Measurements from ENCODE around the gene KRT81.

KRT81 gene

DNA sequence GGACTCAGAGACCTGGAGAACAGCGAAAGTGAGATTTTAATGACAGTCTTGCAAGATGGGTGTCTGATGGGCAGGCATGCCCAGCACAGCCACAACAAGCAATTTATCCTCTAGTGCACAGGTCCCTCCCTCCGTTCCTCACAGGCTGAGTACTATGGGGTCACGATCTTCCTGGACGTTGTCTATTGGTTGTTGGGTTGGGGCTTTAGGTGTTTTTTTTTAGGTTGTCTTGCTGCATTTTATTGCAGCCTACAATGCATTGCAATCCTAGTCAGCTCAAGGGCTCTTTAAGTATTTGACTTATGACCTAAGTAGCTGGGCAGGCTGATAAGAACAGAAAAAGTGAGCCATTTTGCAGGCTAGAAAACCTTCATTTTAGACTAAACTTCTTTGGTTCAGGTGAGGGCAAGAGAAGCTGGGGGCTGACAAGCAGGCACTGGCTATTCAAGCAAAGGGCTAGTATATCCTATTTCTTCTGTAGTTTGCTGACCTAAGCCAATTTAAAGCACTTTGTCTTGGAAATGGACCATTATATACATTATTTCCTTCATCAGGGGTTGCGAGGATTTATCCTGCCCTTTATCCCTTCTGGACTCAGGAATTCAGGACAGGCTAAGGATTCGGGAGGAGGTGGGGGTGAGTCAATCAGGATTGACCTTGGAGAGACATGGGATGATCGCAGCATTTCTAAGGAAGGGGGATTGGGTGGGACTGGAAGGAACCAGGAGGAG is 52.3 kb downstream of the KRT81 start:
- DNase-seq: peak; percentile 9

DNA sequence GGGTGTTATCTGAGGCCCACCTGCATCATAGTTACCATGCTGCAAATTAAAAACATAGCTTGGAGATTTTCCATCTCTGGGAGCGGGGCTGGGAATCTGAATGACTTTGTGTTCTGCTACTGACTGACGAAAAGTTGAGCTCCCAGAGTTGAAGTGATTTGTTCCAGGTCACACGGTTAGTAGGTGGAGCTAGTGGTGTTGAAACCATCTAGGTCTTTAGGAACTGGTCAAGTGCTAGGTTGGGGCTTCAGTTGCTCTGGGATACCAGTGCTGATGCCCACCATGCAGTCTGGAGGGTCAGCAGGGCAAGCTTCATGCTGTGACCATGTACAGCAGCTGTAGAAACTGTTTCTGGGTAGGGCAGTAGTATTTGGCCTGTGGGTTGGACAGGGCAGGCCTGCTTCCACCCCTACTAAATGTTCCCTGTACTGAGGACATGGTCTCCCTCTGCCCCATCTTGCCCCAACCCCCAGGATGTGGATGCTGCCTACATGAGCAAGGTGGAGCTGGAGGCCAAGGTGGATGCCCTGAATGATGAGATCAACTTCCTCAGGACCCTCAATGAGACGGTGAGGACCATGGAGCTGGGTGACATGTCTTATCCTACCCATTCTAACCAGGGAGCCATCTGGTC is 53.0 kb downstream of the KRT81 start:
- DNase-seq: peak; percentile 17

DNA sequence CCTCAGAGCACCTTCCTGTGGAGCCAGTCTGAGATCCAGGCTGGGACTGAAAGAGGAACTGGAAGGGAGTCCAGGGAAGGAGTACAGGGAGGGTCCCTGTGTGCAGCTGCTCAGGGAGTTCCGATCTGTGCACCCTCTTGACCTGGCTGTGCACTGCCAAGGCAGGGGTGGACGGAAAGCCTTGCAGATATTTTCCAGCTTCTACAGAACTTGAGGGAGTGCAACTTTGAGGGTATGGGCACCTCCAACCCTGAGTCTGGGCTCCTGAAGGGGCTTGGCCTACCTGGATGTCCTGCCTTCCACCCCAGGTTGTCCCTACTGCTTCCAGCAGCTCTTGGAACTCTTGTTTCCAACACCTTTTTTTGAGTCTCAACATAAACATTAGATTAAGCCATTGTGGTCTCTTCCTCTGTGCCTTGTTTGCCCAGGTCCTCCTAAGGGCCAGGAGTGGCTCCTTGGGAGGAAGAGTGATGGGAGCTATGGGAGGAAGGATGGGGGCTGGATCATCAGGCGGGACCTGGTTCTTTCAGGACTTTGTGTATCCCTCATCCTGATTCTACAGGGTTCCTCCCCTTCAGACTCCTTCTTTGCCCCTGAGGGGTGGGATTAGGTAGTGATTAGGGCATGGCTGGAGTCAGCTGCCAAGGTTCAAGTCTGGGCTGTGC is 54.8 kb downstream of the KRT81 start:
- DNase-seq: peak; percentile 31

Data from activated effector memory CD4-positive, alpha-beta T cell treated with anti-CD3 and anti-CD28 coated beads, Interleukin-2, amount 50 U/mL, for 16 hours (primary cell).